ENCODE results near the gene ZNF385B. TPM values are rescaled to one million over a fixed set of nuclear protein-coding genes. Genes with fewer than 3 reads are reported as not detected.

ZNF385B gene
- total and polyA plus RNA-seq, 9 of the 15 experiments (the other 6 are each of a cell fraction or from before 2014, with no cell fraction given) = 0.50 TPM; not detected in 8

GRCh38 chr2:179579800-179580199 lies 281.6 kb downstream of the ZNF385B start:
- in situ Hi-C loops (cut with MboI) = no loop called here
- ChIA-PET POLR2A (no interaction called here), CTCF (ENCODE audit: low intra/inter-chr PET ratio) (no interaction called here)
- TF ChIP-seq HNRNPL (IDR thresholded peaks at IDR 0.05; ENCODE audit: low read depth, low read length) (no peak), CREB3 (tag; conservative IDR thresholded peaks at IDR 0.05; ENCODE audit: low read depth) (no peak), ELK3 (CRISPR knock-in tag; IDR thresholded peaks at IDR 0.05) (no peak), RAD21 (CRISPR knock-in tag; conservative IDR thresholded peaks at IDR 0.05 in 1 of 2, IDR thresholded peaks at IDR 0.05 in 1 of 2) (no peak), RFX5 (IDR thresholded peaks at IDR 0.05; ENCODE audit: low read depth, low read length) (no peak), HCFC1 (IDR thresholded peaks at IDR 0.05; ENCODE audit: low read depth, low read length) (no peak), DEAF1 (CRISPR knock-in tag; IDR thresholded peaks at IDR 0.05) (no peak), KAT2B (IDR thresholded peaks at IDR 0.05; ENCODE audit: low read depth, low read length) (no peak), SMAD3 (CRISPR knock-in tag; conservative IDR thresholded peaks at IDR 0.05) (no peak), ZNF212 (CRISPR knock-in tag; IDR thresholded peaks at IDR 0.05) (no peak), BCL6 (CRISPR knock-in tag; IDR thresholded peaks at IDR 0.05) (no peak), MYNN (IDR thresholded peaks at IDR 0.05) (no peak), MYNN (CRISPR knock-in tag; IDR thresholded peaks at IDR 0.05) (no peak), SIX5 (IDR thresholded peaks at IDR 0.05; ENCODE audit: borderline replicate concordance in 1 of 2, insufficient read depth in 1 of 2, low read depth in 1 of 2, low read length in 2 of 2) (no peak)
- H3K4me1 ChIP-seq (replicated peaks in 1 of 2; ENCODE audit: control insufficient read depth in 2 of 2, insufficient read depth in 2 of 2, low read length in 2 of 2) = no peaks in the 10 kb centered on the region
- H3K27me3 ChIP-seq (ENCODE audit: control insufficient read depth in 2 of 2, insufficient read depth in 2 of 2, low read length in 2 of 2) = no peaks in the 10 kb centered on the region
- no peak for FAIRE-seq
- no peaks in the 10 kb centered on the region for H4K20me1 ChIP-seq (replicated peaks; ENCODE audit: control insufficient read depth, insufficient read depth, low read length)
- ATAC-seq = no peak
- H3K4me3 ChIP-seq = no peak overlapping the region
- no peaks in the 10 kb centered on the region for H3K36me3 ChIP-seq (ENCODE audit: control insufficient read depth, insufficient read depth, low read length)
- no peak overlapping the region for H3K4me2 ChIP-seq (ENCODE audit: insufficient read depth, low read length)
- no TSS peak for BruUV-seq (replicated peaks)
- no peaks in the 10 kb centered on the region for H3K79me2 ChIP-seq (ENCODE audit: control insufficient read depth, insufficient read depth, low read length)
- H3K27ac ChIP-seq (ENCODE audit: extremely low read depth, low read depth, low read length) = no peak overlapping the region
- H2AFZ ChIP-seq (ENCODE audit: low read depth, low read length) = no peak overlapping the region
- H3K9me1 ChIP-seq (ENCODE audit: control insufficient read depth, insufficient read depth, low read length) = no peaks in the 10 kb centered on the region
- DNase-seq (ENCODE audit: extremely low read depth in 1 of 4, low spot score in 3 of 4) = no peak
- H3K9ac ChIP-seq (ENCODE audit: insufficient read depth in 1 of 2, low read depth in 2 of 2, low read length in 2 of 2) = no peak overlapping the region
- no peaks in the 10 kb centered on the region for H3K9me3 ChIP-seq (replicated peaks; ENCODE audit: control insufficient read depth, insufficient read depth, low read depth, low read length)
- intact Hi-C loops (cut with micrococcal nuclease) = no loop called here
